ENCODE data around the gene SLC39A1. TPM values are rescaled to one million over a fixed set of nuclear protein-coding genes. Genes with fewer than 3 reads are reported as not detected.

Gene SLC39A1
- total and polyA plus RNA-seq, 9 of the 15 experiments (the other 6 are each of a cell fraction or from before 2014, with no cell fraction given) = 9.9 to 81.1 (median 62.7) TPM

DNA sequence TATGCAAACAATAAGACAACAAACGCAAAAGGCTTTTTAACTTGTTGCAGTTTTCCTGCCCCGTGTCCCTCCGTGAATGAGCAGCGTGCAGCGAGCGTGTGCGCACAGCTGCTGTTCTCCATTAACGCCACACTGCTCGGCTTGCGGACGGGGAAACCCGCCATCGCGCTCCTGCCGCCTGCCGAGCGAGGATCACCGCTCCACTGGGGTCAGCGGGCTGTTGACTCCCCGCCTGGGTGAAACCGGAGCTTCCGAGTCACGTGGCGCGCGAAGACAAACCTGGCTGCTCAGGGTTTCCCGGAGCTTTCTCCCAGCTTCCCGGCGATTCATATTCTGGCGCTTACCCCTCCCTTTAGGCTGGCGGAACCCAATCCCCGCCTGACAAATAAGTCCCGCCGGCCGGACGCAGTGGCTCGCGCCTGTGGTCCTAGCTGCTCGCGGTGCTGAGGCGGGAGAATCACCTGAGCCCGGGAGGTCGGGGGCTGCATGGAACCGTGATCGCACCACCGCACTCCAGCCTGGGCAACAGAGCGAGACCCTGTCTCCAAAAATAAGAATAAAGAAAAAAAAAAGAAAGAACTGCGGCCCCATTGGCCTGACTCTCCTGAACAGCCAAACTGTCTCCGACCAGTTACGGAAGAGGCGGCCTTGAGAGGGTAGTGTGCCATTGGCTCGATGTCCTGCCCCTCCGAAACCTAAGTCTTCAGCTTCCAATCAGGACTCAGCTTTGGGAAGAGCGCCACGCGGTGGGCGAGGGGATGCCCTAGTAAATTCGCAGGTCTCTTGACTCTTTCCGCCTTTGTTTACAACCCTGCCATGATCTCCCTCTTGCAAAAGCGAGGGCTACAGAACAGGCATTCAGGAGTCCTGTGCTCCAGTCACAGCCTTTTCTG, 4.0 kb upstream of the SLC39A1 start, which contains the start of gene CREB3L4 (continued):
- TF ChIP-seq E4F1 (CRISPR knock-in tag; IDR thresholded peaks at IDR 0.05; ENCODE audit: borderline replicate concordance) (no peak), ZNF311 (CRISPR knock-in tag; IDR thresholded peaks at IDR 0.05) (no peak), DACH1 (IDR thresholded peaks at IDR 0.05; ENCODE audit: partially characterized antibody) (no peak), NFYB (IDR thresholded peaks at IDR 0.05; ENCODE audit: extremely low read depth, insufficient read length) (peak; percentile 99), BCOR (IDR thresholded peaks at IDR 0.05) (peak; percentile 82), SNIP1 (IDR thresholded peaks at IDR 0.05; ENCODE audit: low read depth) (no peak), ZNF146 (CRISPR knock-in tag; IDR thresholded peaks at IDR 0.05; ENCODE audit: unreplicated experiment) (no peak), STAT5B (CRISPR knock-in tag; IDR thresholded peaks at IDR 0.05) (no peak), FOSL1 (tag; conservative IDR thresholded peaks at IDR 0.05) (peak; percentile 40; the same call in 1 of the 2 replicates), ZSCAN32 (CRISPR knock-in tag; IDR thresholded peaks at IDR 0.05) (no peak), KDM1A (IDR thresholded peaks at IDR 0.05) (no peak), GABPB2 (CRISPR knock-in tag; conservative IDR thresholded peaks at IDR 0.05) (no peak), ZNF23 (CRISPR knock-in tag; IDR thresholded peaks at IDR 0.05) (no peak), CCNT2 (IDR thresholded peaks at IDR 0.05; ENCODE audit: borderline replicate concordance, extremely low read depth, insufficient read length, low read depth, low read length) (peak; percentile 82), ZNF436 (CRISPR knock-in tag; IDR thresholded peaks at IDR 0.05) (no peak), ZNF318 (IDR thresholded peaks at IDR 0.05; ENCODE audit: borderline replicate concordance in 1 of 2, low read depth in 1 of 2) (no peak)
- TF ChIP-seq, protein P1, sequence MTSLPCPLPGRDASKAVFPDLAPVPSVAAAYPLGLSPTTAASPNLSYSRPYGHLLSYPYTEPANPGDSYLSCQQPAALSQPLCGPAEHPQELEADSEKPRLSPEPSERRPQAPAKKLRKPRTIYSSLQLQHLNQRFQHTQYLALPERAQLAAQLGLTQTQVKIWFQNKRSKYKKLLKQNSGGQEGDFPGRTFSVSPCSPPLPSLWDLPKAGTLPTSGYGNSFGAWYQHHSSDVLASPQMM (CRISPR knock-in tag; IDR thresholded peaks at IDR 0.05) = no peak
